Activated CD4-positive, alpha-beta T cell treated with anti-CD3 and anti-CD28 coated beads, Interleukin-2, amount 50 U/mL, for 4 hours (primary cell): ENCODE results near the gene NGRN.

Experiments
- DNase-seq, 2 experiments: peaks; one replicate each; pipeline ENCODE4 v3.0.0-alpha.2; 2020

NGRN gene

DNA sequence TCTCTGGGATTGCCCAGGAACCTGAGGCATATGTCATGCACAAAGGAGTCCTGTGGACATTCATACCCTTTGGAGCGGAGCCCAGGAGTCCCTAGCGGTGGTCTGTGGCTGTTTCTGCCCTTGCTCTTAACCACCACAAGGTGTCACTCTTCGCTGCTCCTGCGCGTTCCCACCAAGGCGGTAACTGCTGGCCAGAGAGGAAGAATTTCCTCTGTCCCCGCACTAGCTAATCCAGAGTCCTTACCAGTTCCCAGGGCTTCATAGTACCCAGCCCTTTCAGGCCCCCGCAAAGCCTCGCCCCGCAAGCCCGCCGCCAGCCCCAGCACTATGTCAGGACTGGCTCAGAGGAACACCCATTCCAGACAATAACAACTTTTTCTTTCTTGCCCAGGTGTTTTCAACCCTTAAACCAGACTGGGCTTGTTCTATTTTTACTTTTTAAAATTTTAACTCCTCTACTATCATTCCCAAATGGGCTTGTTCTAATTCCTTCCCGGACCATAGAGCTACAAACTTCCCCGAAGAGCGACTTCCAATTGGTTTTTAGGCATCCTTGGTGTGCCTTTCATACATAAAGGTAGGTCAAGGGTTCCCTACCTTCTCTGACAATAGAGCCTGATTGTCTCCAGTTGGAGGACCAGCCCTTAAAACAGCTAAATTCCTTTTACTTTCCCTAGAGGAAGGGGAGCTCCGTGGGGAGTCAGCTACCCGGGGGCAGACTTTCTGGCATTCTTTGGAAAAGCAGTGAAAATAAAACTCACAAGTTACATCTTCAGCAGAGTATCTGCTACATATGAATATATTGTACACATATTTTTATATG, 54.8 kb downstream of the NGRN start:
- peak; percentile 51 to 52 for DNase-seq

DNA sequence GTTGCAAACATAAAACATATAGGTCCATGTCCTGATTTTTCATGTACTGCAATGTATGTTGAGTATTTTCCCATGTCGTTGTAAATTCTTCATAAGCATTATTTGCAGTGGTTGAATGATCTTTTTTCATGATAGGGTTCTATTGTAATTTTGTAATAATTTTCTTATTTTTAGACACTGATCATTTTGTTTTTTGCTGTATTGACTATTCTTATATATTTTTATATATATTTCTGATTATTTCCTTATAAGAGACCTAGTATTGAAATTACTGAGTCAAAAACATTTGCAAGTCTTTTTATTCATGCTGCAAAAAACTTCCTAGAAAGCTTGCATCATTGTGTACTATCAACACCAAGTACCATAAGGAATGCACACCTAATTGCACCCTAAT, 55.4 kb downstream of the NGRN start:
- DNase-seq: no peak
